Measurements from ENCODE around the gene CCDC134. TPM values are rescaled to one million over a fixed set of nuclear protein-coding genes. Genes with fewer than 3 reads are reported as not detected.

The CCDC134 gene
- total and polyA plus RNA-seq, 2 donors (not counting 3 experiments of a cell fraction or from before 2014, with no cell fraction given), result 4.5 to 8.4 TPM

DNA sequence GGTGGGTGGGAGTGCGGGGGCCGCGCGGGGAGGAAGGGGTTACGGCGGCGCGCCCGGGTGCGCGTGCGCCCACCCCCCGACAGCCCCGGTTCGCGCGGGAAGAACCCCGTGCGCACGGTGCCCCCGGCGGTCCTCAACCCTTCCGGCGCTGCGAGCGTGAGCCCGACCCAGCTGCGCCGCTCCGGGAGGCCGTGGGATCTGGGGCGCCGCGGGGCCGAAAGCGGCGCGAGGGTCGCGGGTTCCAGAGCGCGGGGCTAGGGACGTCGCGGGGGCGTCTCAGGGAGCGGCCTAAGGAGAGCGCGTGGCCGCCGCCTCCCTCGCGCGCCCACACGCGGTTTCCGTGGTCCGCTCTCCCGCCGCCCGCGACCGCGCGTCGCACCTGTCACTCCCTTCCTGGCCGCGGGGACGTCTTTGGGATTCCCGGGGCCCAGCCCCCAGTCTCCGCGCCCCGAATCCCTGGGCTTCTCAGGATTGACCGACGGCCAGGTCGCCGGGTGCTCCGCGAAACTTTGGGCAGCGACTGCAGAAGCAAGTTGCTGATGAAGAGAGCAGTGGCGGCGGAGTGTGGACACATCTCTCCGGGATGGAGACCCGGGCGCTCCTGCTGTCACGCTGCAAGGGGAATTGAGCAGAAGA is 33.0 kb downstream of the CCDC134 start:
- TF ChIP-seq JUN (IDR thresholded peaks at IDR 0.05; ENCODE audit: borderline replicate concordance, insufficient read depth, insufficient read length, low read depth) (no peak), GATA2 (IDR thresholded peaks at IDR 0.05; ENCODE audit: insufficient read depth, insufficient read length, low read depth, low read length) (no peak), FOS (IDR thresholded peaks at IDR 0.05; ENCODE audit: borderline replicate concordance, insufficient read depth, low read length) (no peak), MYC (IDR thresholded peaks at IDR 0.05; ENCODE audit: low read depth, low read length) (no peak), POLR2A (IDR thresholded peaks at IDR 0.05; ENCODE audit: low read depth, low read length) (no peak), POLR2AphosphoS5 (IDR thresholded peaks at IDR 0.05; ENCODE audit: insufficient read depth, low read depth, low read length) (no peak), EZH2 (IDR thresholded peaks at IDR 0.05; ENCODE audit: borderline replicate concordance, low read depth, low read length, severe bottlenecking) (no peak)
- TF ChIP-seq, protein P1, sequence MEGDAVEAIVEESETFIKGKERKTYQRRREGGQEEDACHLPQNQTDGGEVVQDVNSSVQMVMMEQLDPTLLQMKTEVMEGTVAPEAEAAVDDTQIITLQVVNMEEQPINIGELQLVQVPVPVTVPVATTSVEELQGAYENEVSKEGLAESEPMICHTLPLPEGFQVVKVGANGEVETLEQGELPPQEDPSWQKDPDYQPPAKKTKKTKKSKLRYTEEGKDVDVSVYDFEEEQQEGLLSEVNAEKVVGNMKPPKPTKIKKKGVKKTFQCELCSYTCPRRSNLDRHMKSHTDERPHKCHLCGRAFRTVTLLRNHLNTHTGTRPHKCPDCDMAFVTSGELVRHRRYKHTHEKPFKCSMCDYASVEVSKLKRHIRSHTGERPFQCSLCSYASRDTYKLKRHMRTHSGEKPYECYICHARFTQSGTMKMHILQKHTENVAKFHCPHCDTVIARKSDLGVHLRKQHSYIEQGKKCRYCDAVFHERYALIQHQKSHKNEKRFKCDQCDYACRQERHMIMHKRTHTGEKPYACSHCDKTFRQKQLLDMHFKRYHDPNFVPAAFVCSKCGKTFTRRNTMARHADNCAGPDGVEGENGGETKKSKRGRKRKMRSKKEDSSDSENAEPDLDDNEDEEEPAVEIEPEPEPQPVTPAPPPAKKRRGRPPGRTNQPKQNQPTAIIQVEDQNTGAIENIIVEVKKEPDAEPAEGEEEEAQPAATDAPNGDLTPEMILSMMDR (IDR thresholded peaks at IDR 0.05; ENCODE audit: extremely low read depth in 1 of 2, insufficient read depth in 1 of 2, low read depth in 1 of 2, low read length in 2 of 2), result no peak
- TF ChIP-seq, protein P2, sequence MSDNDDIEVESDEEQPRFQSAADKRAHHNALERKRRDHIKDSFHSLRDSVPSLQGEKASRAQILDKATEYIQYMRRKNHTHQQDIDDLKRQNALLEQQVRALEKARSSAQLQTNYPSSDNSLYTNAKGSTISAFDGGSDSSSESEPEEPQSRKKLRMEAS (IDR thresholded peaks at IDR 0.05; ENCODE audit: insufficient read depth, insufficient read length), result no peak
- intact Hi-C loops (cut with micrococcal nuclease), result loop anchor here (2.0 kb wide), 3 partner anchors 33 to 137 kb away; partner anchors contain the start of genes CCDC134 and CENPM

More for the DNA sequence above, 33.0 kb downstream of the CCDC134 start:
- Histone ChIP-seq H3K9me3 (replicated peaks; ENCODE audit: control insufficient read depth, insufficient read depth, low read length) (no peaks in the 10 kb centered on the region), H3K27me3 (ENCODE audit: control insufficient read depth in 2 of 2, insufficient read depth in 2 of 2, low read length in 2 of 2) (no peaks in the 10 kb centered on the region), H4K20me1 (replicated peaks; ENCODE audit: control insufficient read depth, extremely low read depth, insufficient read depth, low read length) (no peaks in the 10 kb centered on the region), H3K27ac (ENCODE audit: insufficient read depth, low read depth, low read length) (peak overlapping the region; percentile 56), H2AFZ (ENCODE audit: low read depth, low read length) (peak overlapping the region; percentile 26), H3K9ac (replicated peaks; ENCODE audit: extremely low read depth, insufficient read depth, low read length) (peak overlapping the region; percentile 77), H3K79me2 (ENCODE audit: control insufficient read depth, insufficient read depth, low read length) (peaks cover 46% of the 10 kb centered on the region), H3K4me2 (ENCODE audit: insufficient read depth, low read length) (peak overlapping the region; percentile 97), H3K4me3 (replicated peaks in 1 of 3; ENCODE audit: insufficient read depth in 1 of 3, low read depth in 1 of 3, low read length in 3 of 3) (peak overlapping the region; percentile 59 to 81 (median 75)), H3K4me1 (ENCODE audit: control insufficient read depth, extremely low read depth, insufficient read depth, low read length) (peaks cover 16% of the 10 kb centered on the region), H3K36me3 (ENCODE audit: control insufficient read depth in 2 of 2, extremely low read depth in 1 of 2, insufficient read depth in 2 of 2, low read length in 2 of 2) (peaks cover 2 to 8% of the 10 kb centered on the region in 2 experiments), H3K9me1 (replicated peaks; ENCODE audit: control insufficient read depth, extremely low read depth, insufficient read depth, low read length) (no peaks in the 10 kb centered on the region)
- FAIRE-seq, result peak; percentile 75
- DNase-seq (ENCODE audit: low read depth, low spot score), result peak; percentile 43
- no TSS peak for BruUV-seq (replicated peaks)
- dilution Hi-C loops (cut with MboI; ENCODE audit: extremely low pct_ligation_motif_present, low sequenced_read_pairs), result no loop called here
- POLR2A ChIA-PET, result no interaction called here
- CTCF ChIA-PET, result interaction anchor here (0.6 to 2.4 kb wide), 13 partner anchors 10 to 146 kb away, joined by 3 to 16 read pairs (median 4); partner anchors contain the start of gene CCDC134
